Activated gamma-delta T cell treated with Interleukin-2 at 50 U/mL for 16 hours (primary cell): ENCODE results near the gene TECTA.

Experiments used
- DNase-seq: peaks from one replicate; pipeline ENCODE4 v3.0.0-alpha.2; 2020

Gene TECTA, protein sequence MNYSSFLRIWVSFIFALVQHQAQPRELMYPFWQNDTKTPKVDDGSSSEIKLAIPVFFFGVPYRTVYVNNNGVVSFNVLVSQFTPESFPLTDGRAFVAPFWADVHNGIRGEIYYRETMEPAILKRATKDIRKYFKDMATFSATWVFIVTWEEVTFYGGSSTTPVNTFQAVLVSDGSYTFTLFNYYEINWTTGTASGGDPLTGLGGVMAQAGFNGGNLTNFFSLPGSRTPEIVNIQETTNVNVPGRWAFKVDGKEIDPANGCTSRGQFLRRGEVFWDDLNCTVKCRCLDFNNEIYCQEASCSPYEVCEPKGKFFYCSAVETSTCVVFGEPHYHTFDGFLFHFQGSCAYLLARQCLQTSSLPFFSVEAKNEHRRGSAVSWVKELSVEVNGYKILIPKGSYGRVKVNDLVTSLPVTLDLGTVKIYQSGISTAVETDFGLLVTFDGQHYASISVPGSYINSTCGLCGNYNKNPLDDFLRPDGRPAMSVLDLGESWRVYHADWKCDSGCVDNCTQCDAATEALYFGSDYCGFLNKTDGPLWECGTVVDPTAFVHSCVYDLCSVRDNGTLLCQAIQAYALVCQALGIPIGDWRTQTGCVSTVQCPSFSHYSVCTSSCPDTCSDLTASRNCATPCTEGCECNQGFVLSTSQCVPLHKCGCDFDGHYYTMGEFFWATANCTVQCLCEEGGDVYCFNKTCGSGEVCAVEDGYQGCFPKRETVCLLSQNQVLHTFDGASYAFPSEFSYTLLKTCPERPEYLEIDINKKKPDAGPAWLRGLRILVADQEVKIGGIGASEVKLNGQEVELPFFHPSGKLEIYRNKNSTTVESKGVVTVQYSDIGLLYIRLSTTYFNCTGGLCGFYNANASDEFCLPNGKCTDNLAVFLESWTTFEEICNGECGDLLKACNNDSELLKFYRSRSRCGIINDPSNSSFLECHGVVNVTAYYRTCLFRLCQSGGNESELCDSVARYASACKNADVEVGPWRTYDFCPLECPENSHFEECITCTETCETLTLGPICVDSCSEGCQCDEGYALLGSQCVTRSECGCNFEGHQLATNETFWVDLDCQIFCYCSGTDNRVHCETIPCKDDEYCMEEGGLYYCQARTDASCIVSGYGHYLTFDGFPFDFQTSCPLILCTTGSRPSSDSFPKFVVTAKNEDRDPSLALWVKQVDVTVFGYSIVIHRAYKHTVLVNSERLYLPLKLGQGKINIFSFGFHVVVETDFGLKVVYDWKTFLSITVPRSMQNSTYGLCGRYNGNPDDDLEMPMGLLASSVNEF (N-terminal part only)

DNA sequence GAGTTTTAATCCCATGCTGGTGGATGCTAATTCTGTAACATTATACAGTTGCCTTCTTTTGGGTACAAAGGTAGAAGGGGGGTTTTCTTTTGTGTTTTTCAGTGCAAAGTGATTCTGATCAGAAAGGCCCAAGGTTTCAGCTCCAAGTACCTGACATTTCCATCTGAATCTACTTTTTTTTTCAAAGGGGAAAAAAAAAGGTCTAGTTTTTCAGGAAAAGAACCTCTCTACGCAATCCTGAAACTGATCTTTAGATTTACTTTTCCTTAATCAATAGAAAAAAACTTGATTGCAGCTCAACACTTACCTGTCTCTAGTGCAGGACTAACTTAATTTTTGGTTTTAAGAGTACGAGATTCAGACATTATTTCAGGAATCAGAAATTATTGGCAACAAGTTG, at the start of gene TECTA:
TECTA (plus strand) TSS at position 301 of the 400 bp plus-strand sequence. CDS start 1,423 bp downstream, outside the sequence.
- DNase-seq, result no peak

- DNase-seq, result no peak
These were observed 47.8 kb upstream of the TECTA start for GRCh38 chr11:121053244-121053643.

DNA sequence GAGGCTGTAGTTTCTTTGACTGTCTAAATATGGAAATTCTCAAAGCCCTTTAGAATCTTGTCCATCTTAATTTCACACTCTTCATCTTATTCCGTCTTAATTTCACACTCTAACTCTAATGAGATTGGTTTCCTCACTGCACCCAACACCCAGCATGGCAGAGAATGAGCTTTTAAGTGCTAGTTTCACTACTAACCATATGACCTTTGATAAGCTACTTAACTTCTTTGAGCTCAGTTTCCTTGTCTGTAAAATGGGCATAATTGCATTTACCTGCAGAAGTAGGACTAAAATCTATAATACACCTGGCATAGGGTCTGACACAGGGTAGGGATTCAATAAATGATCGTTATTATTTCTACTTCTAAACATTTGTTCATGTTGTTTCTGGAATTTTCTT, 46.8 kb upstream of the TECTA start:
- no peak for DNase-seq

DNA sequence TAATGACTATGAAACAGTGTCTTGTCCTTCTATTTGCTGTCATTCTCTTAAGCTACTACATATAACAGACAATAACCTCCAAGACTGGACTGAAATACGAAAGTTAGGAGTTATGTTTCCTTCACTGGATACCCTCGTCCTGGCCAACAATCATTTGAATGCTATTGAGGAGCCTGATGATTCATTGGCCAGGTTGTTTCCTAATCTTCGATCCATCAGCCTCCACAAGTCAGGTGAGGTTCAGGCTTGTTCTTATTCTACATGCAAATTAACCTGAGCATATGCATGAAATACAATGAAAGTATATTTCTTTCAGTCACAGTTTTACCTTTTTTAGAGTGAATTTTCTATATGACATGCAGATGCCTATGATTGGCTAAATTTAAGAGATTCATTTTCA, 46.0 kb upstream of the TECTA start:
- no peak for DNase-seq

- no peak for DNase-seq
These were observed 43.1 kb upstream of the TECTA start for GRCh38 chr11:121057922-121058321.

- no peak for DNase-seq
These were observed 42.1 kb upstream of the TECTA start for GRCh38 chr11:121058941-121059340.

GRCh38 chr11:121059605-121060004, 41.4 kb upstream of the TECTA start:
- DNase-seq, result no peak

DNA sequence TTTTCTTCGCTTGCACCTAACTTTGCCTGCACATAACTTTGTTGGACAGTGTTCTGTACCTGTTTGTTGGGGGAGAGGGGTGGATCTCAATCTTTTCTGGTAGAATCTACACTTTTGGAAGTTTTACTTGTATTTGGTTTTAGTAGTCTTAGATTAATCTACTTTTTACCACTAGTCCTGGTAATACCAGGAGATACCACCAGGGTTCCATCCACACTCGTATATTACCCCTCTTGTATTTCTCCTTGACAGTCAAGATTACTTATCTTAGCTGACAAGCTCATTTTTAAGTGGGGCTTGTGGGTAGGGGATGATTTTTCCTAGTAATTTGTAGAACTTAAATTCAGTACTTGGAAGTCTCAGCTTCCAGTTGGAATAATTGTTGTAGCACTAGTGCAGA, 37.3 kb upstream of the TECTA start:
- no peak for DNase-seq

- DNase-seq, result no peak
These were observed 34.4 kb upstream of the TECTA start for GRCh38 chr11:121066623-121067022.

GRCh38 chr11:121067026-121067425, 34.0 kb upstream of the TECTA start:
- DNase-seq, result no peak

- no peak for DNase-seq
These were observed 33.6 kb upstream of the TECTA start for GRCh38 chr11:121067453-121067852.

- no peak for DNase-seq
These were observed 32.9 kb upstream of the TECTA start for GRCh38 chr11:121067962-121068647.

GRCh38 chr11:121068787-121069186, 32.3 kb upstream of the TECTA start:
- no peak for DNase-seq

DNA sequence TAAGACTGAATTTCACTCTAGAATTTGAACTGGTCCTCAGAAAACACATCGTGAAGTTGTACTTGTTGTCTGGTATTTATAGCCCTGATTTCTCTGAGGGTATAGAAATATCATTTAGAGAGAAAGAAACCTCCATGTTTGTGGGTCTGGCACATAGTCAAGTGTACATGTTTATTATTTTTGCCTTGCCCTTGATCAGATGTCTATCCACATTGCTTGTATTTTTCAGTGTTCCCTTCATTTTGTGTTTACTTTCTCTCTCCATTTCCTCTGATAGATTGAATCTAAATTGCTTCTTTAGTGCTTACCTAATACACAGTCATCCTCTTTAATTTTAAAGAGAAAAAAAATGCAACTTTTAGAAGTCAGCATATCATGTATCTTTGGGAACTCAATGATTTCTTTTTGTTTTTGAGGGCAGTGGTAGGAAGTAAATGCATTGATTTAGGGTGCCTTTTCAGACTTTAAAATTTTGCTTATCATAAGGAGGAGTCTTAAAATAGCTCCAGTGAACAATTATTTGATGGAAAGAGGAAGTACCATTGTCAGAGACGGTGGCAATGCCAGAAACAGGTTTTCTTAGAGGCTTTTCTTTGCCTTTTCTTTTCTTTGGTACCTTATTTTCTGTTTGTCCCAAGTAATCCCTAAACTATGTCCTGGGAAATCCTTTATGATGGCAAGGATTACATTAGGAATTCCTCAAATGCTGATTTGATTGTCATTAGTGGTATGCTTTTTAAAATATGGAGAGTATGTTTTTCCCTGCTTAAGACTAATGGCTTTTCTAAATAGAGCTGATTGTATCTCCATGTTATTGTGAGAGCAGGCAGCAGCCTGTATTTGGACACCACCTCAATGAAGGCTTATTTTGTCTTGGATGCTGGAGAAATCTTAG, 29.8 kb upstream of the TECTA start:
- no peak for DNase-seq

GRCh38 chr11:121071846-121072450, 29.1 kb upstream of the TECTA start:
- no peak for DNase-seq

DNA sequence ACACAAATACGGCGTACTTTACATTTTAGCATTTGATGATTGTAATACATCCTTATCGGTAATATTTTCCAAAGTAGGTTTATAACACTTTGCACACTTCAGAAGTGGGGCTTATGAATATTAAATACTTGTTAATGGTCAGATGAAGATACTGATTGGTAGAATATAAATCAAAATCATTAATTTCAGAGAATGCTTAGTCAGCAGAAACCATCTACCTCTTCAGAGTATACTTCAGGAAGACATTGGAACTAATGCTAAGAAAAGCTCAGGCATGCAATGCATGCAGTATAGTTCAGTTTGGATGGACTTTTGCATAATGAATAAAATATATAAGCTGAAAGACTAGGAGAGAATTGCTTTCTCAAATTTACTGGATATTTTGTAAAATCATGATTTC, 19.7 kb upstream of the TECTA start:
- DNase-seq, result no peak

DNA sequence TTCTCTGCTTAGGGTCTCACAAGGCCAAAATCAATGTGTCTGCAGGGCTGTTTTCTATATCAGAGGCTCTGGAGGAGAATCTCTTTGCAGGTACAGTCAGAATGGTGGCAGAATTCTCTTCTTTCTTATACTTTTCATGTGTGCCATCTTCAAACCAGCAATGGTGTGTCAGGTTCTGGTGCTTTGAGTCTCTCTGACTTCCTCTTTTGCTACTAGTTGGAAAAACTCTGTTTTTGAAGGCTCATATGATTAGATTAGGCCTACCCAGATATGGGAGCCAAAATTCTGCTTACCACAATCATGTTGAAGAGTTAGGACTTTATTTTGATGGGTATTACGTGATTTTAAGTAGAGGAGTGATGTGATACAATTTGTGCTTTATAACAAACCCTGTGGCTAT, 18.8 kb upstream of the TECTA start:
- DNase-seq, result no peak

DNA sequence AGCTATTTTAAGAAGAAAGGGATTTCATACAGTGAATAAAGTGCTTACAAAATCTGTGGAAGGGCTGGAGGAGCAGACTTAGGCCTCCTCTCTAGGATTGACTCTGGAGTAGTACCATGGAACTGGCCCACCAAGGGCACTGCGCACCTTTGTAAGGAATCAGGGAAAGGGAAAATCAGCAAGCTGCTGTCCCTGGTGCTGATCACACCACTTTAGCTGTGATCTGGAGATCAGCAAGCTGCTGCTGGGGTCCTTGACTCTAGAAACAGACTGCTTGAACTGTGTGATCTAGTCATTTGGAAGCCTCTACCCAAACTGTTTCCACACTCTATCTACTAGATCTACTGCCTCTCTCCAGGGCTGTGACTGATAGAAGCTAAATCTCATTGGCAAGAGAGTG, 18.4 kb upstream of the TECTA start:
- no peak for DNase-seq

GRCh38 chr11:121086866-121087265, 14.2 kb upstream of the TECTA start:
- no peak for DNase-seq

GRCh38 chr11:121089566-121089965, 11.5 kb upstream of the TECTA start:
- no peak for DNase-seq

DNA sequence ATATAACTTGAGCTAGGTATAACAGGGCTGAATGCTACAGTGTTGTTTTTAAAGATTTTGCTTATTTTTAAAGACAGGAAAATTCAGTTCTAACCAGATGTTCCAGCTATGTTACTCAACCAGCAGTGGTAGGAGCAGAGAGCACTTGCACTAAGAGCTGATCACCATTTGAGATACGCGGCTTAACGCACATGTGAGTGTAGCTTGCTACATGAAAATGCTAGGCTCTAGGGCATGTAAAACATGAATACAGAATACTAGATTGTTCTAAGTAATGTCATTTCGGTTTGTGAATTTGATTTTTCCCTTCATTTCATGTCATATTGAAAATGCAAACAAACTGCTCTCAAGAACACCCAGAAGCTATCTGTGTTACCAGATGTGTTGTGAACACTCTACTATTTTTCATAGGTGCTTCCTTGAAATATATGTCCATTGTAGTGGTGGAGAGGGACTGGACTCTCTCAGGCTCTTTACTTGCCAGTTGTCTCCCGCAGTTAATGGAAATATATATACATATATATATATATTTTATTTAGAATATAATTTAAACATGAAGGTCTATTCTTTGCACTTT, 10.8 kb upstream of the TECTA start:
- DNase-seq, result no peak
